HL-60/S4 treated with retinoic acid at 250 ng/mL for 4 days and 3 days (cell line): ENCODE measurements around the gene HPSE2.
"Not testable (repeated sequence)": the region's sequence is repeated elsewhere in the genome, so short reads cannot be mapped to it uniquely, and the experiment has no call there.

Experiments
- in situ Hi-C: fragments of 300-500 bp; cut with MboI; formaldehyde crosslinking; loops from 2 replicates; pipeline ENCODE4 v1.7.0; 2022; ENCODE audit warnings: low sequenced_read_pairs

HPSE2 gene

GRCh38 chr10:98925651-98926050 lies 310.0 kb downstream of the HPSE2 start:
- in situ Hi-C loops = no loop called here

GRCh38 chr10:98924526-98924925 lies 311.1 kb downstream of the HPSE2 start:
- in situ Hi-C loops = no loop called here

DNA sequence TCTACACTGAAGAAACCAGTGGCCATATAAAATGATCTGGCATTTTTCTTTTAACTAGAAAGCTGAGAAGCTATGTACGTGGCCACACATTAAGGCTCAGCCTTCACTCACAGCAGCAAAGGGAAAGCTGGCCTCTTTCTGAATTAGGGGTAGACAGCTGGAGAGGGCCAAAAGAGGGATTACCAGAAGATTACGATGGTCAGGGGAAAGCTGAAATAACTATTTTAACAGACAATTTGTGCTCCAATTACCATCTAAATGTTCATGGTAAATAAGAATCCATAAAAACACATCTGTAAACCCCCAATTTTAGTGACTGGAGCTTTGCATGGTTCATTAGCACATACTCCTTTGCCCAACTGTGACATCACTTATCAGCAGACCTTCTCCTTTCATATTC lies 314.3 kb downstream of the HPSE2 start:
- in situ Hi-C loops = no loop called here

DNA sequence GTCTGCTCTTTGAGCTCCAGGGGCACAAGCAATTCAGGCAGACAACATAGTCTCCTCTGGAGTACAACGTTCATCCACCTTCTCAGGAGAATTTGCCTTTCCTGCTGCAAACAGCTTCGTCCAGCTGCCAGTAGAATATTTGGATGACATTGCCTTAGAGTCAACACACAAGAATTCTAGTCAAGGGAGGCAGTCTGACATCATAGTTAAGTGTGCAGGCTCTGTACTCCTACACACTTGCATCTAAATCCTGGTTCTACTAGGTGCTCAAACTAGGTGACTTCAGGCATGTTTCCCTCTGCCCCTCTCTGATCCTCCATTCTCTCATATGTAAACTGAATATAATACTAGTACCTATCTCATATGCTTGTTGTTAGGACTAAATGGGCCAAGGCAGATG lies 314.8 kb downstream of the HPSE2 start:
- in situ Hi-C loops = no loop called here

GRCh38 chr10:98920360-98920759 lies 315.3 kb downstream of the HPSE2 start:
- in situ Hi-C loops = no loop called here

DNA sequence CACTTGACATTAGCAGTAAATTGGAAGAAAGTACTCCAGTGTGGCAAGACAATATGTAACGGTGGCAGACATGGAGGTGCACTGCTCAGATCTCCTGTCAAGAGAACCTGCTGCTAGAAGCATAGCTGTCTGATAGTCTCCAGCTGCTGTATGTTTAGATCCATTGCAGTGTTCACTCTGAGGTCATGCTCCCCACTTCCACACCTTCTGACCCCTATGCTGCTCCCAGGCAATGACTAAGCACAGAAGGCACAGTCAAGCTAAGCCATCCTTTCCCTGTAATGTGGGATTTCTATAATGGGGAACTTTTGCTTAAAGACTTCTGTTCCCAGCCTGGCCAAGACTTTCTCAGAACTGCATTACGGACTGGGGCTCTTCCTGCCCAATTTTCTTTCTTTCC lies 315.8 kb downstream of the HPSE2 start:
- in situ Hi-C loops = no loop called here

DNA sequence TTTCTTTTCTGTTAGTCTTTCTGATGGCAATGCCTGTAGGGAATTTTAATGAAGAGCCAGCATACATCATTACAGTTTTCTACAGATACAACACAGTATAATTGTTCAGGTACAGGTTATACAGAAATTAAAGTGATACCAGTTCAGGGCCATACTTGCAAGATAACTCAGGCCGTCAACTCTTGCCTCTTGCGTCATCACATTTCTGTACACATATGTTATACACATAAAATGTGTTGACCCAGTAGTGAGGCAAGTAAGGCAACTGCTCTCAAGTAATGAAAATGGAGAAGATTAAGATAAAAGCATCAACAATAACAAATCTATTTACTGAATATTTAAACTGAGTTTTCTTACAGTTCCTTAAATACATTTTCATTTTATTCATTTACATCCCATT lies 317.8 kb downstream of the HPSE2 start:
- in situ Hi-C loops = no loop called here

DNA sequence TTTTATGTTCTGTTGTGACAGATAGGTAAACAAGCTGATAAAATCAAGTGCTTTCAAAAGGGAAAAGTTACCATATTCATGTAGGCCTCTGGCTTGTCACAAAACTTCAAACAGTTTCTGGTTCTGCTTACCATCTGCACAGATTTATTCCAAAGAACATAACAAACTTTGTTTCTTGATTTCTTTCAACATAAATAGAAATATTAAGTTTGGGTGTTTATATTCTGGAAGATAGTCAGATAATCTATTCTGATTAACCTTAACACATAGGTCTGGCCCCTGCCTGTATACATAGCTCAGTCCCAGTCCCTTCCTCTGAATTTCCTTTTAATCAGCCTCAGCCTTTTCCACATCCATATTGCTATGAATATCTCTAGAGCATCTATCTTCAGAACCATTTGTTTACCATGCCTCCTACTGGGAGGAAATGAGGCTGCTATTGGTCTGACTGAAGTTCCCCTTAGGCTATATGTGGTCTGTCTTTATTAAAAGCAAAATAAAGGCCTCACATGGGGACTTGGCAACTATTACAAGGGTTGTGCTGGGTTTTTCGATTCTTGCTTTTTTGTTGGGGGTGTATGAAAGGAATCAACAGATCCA lies 319.0 kb downstream of the HPSE2 start:
- in situ Hi-C loops = no loop called here

- in situ Hi-C loops = no loop called here
These were observed 319.7 kb downstream of the HPSE2 start for GRCh38 chr10:98915911-98916310.

DNA sequence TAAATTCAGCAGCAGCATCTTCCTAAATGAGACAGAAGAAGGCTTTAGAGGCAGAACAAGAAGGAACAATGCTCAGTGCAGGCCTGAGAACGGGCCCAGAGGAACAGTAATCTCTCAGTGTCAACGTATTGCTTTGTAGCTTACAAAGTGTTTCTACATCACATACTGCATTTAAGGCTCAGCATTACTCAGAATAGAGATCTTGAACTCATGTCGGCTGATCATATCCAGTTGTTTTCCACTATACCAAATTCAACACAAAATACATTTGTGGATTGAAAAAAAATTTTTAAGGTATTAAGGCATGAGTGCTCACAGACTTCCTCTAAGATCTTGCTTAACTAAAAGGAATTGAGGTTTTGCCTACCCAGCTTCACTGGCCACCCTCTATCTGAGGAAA lies 325.1 kb downstream of the HPSE2 start:
- in situ Hi-C loops = no loop called here

- in situ Hi-C loops = no loop called here
These were observed 325.6 kb downstream of the HPSE2 start for GRCh38 chr10:98910048-98910447.

- in situ Hi-C loops = no loop called here
These were observed 326.8 kb downstream of the HPSE2 start for GRCh38 chr10:98908868-98909267.

DNA sequence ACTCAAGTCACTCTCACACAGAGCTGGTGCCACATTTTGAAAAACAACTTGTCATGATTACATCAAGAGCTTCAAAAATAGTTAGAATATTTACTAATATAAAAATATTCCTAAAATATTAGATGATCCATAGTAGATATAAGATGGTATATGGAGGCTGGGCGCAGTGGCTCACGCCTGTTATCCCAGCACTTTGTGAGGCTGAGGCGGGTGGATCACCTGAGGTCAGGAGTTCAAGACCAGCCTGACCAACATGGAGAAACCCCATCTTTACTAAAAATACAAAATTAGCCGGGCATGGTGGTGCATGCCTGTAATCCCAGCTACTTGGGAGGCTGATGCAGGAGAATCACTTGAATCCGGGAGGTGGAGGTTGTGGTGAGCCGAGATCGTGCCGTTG lies 327.4 kb downstream of the HPSE2 start:
- in situ Hi-C loops = not testable (repeated sequence)

- in situ Hi-C loops = no loop called here
These were observed 334.1 kb downstream of the HPSE2 start for GRCh38 chr10:98901441-98902110.

DNA sequence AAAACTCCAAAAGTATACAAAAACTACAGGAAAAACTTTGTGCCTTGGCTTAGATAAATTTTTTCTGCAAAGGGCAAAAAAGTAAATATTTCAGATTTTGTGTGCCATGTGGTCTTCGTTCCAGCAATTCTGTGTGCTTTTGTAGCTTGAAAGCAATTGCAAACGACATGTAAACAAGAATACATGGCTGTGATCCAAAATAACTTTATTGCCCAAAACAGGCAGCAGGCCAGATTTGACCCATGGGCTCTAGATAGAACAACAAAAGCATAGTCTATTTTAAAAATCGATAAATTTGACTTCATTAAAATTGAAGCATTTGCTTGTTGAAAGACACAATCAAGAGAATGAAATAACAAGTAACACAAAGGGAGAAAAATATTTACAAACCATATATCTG lies 336.6 kb downstream of the HPSE2 start:
- in situ Hi-C loops = no loop called here

- in situ Hi-C loops = no loop called here
These were observed 343.1 kb downstream of the HPSE2 start for GRCh38 chr10:98892523-98892922.

DNA sequence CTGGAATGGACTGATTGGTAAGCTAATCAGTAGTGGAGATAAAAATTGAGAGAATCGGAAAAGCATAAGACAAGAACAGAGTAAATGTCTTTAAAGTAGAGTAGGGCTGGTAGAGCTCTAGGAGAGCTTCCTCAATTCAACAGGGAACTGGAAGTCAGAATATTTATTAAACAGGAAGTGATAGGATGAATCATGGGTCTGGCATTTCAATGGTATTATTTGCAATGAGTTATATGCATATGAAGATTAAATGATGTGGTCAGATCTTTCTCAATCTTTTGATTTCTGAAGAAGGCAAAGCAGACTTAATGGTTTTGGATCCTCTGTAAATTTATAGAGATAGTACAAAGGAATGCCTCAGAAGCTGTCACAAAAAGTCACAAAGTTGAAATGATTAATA lies 349.0 kb downstream of the HPSE2 start:
- in situ Hi-C loops = no loop called here

DNA sequence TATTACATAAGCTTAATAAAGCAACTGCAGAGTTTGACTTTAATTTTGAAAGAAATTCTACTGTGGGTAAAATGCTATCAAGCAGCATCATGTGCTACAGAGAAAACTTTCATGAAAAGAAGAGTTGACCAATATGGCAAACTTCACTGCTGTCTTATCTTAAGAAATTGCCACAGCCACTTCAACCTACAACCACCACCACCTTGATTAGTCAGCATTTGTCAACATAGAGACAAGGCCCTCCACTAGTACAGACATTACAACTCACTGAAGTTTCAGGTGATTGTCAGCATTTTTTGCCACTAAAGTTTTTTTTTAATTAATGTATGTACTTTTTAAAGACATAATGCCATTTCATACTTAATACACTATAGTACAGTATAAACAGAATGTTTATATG lies 350.3 kb downstream of the HPSE2 start:
- in situ Hi-C loops = no loop called here

GRCh38 chr10:98881789-98882188 lies 353.9 kb downstream of the HPSE2 start:
- in situ Hi-C loops = no loop called here

DNA sequence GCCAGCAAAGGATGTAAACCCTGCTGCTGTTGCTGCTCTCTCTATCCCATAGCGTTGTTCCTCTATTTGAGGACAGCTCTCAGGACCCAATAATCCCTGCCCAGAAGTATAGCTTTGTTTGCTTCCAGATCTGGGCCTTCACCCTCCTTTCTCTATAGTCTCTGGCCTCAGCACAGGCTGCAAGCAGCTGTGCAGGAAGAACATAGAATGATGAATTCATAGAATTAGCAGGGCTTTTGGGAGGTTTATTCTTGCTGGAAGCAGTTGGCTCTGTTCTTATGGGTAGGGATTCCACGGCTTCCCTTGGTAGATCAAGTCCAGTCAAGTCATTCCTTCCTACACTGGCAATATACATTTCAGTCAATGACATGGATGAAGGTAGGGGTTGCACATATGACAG lies 354.7 kb downstream of the HPSE2 start:
- in situ Hi-C loops = no loop called here

- in situ Hi-C loops = no loop called here
These were observed 356.7 kb downstream of the HPSE2 start for GRCh38 chr10:98878921-98879320.

GRCh38 chr10:98878418-98878817 lies 357.2 kb downstream of the HPSE2 start:
- in situ Hi-C loops = no loop called here

DNA sequence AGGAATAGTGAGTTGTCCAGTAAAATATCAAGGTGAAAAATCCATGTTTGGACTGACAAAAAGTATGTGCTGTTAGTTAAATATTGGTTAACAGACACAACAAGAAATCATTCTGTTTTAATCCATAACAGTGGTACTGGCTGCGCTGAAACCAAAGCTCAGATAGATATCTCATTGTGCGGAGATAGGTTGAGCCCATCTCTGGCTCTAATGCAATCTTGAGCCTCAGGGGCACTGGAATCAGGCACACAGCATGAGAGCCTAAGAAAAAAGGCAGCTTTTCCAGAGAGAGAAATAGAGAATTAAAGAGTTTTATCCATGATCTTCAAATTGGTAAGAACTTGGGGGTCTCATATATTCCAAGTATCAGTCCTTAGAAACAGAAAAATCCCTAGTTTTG lies 373.7 kb downstream of the HPSE2 start:
- in situ Hi-C loops = no loop called here
